Astrocyte of the spinal cord (primary cell): Measurements from ENCODE around the gene DGKH.
"Not testable (repeated sequence)": the region's sequence is repeated elsewhere in the genome, so short reads cannot be mapped to it uniquely, and the experiment has no call there.

Experiments
- DNase-seq: peaks from one replicate; pipeline ENCODE4 v3.0.0; 2011; ENCODE audit warnings: low read depth, low spot score
- H3K4me3 ChIP-seq: 2 replicates; pipeline ENCODE4 v1.5.1; 2011; ENCODE audit warnings: low read depth, mild to moderate bottlenecking, low read length, moderate library complexity
- in situ Hi-C: cut with HindIII; loops from 2 replicates; pipeline ENCODE4 v1.10.0; 2017; ENCODE audit warnings: low sequenced_read_pairs
- TF ChIP-seq, protein P1 (sequence below): IDR thresholded peaks from 2 replicates; pipeline ENCODE4 v1.5.1; 2012; ENCODE audit warnings: low read depth, mild to moderate bottlenecking, low read length, inconsistent platforms

Gene DGKH

DNA sequence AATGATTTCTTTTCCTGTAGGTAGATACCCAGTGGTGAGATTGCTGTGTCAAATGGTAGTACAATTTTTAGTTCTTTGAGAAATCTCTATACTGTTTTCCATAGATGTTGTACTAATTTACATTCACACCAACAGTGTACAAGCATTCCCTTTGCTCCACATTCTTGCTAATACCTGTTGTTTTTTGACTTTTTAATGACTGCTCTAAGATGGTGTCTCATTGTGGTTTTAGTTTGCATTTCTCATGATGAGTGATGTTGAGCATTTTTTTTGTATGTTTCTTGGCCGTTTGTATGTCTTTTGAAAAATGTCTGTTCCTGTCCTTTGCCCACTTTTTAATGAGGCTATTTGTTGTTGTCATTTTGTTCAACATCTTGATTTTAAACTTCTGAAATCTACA is 103.3 kb downstream of the DGKH start:
- in situ Hi-C loops: no loop called here
- H3K4me3 ChIP-seq: no peak overlapping the region
- TF ChIP-seq, protein P1, sequence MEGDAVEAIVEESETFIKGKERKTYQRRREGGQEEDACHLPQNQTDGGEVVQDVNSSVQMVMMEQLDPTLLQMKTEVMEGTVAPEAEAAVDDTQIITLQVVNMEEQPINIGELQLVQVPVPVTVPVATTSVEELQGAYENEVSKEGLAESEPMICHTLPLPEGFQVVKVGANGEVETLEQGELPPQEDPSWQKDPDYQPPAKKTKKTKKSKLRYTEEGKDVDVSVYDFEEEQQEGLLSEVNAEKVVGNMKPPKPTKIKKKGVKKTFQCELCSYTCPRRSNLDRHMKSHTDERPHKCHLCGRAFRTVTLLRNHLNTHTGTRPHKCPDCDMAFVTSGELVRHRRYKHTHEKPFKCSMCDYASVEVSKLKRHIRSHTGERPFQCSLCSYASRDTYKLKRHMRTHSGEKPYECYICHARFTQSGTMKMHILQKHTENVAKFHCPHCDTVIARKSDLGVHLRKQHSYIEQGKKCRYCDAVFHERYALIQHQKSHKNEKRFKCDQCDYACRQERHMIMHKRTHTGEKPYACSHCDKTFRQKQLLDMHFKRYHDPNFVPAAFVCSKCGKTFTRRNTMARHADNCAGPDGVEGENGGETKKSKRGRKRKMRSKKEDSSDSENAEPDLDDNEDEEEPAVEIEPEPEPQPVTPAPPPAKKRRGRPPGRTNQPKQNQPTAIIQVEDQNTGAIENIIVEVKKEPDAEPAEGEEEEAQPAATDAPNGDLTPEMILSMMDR: no peak
- DNase-seq: no peak

DNA sequence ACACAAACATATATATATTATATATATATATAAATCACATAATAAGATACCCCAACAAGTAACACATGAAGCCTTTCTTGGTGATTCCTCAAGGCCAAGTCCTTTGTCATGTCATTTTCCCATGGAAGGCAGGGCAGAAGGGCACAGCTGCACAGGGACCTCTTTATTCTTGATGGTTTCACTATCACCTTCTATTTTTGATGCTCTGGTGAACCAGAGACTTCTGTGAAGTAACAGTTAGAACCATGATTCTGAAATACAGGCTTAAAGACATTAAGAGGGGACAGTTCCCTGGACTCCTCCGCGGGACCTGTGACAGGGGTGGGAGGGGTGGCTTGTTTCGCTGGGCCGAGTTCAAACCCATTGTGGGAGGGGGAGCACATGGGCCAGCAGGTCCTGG is 104.0 kb downstream of the DGKH start:
- TF ChIP-seq, protein P1: no peak
- no peak overlapping the region for H3K4me3 ChIP-seq
- in situ Hi-C loops: no loop called here

DNA sequence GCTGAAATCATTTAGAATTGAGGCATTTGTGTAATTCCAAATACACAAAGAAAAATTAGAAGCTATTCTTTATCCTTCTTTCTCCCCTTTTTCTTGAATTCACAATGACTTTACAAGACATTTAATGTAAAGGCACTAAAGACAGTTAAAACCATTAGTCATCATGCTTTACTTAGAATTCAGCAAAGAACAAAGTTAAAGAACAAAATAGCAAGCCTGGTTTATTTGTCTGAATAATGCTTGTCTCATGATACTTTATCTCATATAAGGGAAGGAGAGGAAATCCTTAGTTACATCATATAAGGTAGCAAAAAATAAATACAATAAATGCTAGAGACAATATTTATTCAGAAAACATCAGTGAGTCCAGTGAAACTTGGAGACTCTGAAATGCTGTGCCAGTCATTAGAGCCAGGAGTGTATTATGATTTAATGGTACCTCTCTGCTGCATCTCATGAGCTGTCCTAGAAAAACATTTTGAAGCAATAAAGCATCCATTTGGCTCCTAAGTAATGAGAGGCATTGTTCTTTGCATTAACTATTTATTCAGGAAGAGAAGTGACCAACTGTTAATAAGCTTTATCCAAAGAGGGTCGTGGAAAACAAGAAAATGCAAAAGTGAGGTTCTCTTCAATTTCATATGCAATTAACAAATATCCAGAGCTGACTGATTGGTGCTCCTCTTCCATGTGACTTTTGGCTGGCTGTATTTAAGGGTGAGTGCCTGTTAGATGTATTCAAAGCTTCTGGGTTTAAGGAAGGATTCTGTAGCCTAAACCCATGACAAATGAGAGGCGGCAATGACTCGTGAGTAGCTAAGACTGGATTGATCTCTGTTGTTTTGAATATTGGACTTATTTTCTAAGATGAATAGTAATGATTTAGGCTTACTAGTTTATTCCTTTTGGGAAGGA is 105.0 kb downstream of the DGKH start:
- DNase-seq: no peak
- H3K4me3 ChIP-seq: no peak overlapping the region
- in situ Hi-C loops: no loop called here
- TF ChIP-seq, protein P1: no peak

More for the DNA sequence above, 104.0 kb downstream of the DGKH start:
- no peak for DNase-seq

DNA sequence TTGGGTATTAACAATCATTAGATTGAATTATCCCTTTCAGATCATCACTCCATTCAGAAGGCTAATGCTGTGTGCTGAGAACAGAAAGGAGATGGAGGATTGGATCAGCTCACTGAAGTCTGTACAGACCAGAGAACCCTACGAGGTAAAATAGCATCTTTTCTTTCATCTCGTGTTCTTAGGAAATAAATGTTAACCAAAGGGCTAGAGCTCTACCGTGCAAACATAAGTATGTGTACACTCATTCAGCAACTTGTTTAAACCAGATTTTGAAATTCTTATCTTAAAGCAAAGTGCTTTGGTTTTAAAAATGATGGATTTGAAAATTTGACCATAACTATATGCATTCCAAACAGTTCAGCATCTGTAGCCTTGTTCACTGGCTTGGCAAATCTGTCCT is 106.8 kb downstream of the DGKH start:
- H3K4me3 ChIP-seq: no peak overlapping the region
- TF ChIP-seq, protein P1: no peak
- in situ Hi-C loops: no loop called here
- no peak for DNase-seq

DNA sequence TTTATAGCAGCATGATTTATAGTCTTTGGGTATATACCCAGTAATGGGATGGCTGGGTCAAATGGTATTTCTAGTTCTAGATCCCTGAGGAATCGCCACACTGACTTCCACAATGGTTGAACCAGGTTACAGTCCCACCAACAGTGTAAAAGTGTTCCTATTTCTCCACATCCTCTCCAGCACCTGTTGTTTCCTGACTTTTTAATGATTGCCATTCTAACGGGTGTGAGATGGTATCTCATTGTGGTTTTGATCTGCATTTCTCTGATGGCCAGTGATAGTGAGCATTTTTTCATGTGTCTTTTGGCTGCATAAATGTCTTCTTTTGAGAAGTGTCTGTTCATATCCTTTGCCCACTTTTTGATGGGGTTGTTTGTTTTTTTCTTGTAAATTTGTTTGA is 114.9 kb downstream of the DGKH start:
- H3K4me3 ChIP-seq, in situ Hi-C loops, DNase-seq: not testable (repeated sequence)

DNA sequence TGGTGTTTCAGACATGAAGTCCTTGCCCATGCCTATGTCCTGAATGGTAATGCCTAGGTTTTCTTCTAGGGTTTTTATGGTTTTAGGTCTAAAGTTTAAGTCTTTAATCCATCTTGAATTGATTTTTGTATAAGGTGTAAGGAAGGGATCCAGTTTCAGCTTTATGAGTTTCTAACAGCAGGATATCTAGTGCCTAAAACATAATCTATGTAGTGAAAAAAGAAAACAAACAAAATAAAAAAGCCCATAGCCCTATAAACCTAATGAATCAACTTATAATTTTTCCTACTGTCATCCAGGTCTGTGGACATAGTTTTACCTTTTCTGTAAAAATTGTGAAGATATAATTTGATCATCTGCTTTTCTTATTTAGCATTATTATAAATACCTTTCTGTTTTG is 115.5 kb downstream of the DGKH start:
- in situ Hi-C loops, H3K4me3 ChIP-seq, DNase-seq: not testable (repeated sequence)

DNA sequence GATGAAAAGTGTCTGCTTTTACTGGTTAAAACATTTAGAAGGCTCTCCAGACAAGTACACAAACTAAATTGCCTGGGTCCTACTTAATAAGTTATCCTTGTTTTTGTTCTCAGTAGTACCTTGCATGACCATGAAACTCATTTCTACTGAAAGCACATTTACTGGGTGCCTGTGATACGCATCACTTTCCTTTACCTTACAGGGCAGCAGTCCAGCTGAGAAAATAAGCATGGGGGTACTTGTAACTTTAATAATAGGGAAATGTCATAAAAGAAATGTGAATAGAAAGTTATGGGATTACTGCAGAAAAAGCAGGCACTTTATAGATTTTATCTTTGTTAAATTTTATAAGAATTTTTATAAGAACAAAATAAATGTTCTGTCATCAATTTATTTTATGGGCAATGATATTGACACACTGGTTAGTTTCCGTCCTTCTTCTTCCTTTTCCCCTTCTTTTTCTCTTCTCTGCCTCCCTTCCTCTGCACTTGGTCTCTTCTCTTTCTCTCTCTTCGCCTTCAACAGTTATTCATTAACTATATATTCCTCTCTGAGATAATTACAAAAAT is 116.2 kb downstream of the DGKH start:
- no peak for DNase-seq
- in situ Hi-C loops: no loop called here
- TF ChIP-seq, protein P1: no peak
- H3K4me3 ChIP-seq: no peak overlapping the region
